EL (cell line): Measurements from ENCODE around the gene ZNF429.
"Not testable (repeated sequence)": the region's sequence is repeated elsewhere in the genome, so short reads cannot be mapped to it uniquely, and the experiment has no call there.

Experiments used
- DNase-seq: peaks from one replicate; pipeline ENCODE4 v3.0.0-alpha.2; 2016

The ZNF429 gene

DNA sequence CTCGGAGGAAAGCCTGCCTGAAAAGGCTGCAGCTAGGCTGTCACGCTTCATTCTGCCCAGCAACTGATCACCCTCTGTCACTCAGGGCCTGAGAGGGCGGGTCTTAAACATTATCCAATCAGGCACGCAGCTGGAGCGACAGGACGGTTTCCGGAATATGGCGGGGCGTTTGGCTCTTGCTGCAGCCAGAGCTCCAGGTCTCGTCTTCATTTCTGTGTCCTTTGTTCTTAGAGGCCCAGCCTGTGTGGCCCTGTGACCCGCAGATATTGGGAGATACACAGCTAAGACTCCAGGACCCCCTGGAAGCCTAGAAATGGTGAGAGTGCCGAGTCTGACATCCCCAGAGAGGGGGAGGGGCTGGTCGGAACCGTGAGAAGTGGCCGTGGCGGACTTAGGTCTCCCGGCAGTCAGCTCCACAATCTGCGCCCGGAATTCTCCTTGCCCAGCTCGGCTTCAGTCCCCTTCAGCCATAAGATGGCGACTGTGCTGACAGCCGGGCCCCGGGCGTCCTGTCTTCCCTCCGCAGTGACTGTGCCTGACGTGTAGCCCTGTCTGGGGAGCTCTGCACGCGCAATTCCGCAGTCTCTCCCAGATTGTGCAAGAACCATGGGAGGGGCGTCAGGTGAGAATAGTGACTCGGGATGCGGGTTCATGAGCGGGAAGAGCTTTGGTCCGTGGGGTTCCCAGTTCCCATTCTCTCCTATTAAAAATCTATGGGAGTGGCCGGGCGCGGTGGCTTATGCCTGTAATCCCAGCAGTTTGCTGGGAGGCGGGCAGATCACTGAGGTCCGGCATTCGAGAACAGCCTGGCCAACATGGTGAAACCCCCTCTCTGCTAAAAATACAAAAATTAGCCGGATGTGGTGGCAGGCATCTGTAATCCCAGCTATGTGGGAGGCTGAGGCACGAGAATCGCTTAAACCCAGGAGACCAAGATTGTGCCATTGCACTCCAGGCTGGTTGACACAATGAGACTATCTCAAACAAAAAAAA is at the start of gene ZNF429:
Gene ZNF429 (plus strand): TSS at position 144 of the 993 bp plus-strand sequence. CDS start 170 bp downstream, at position 314.
- peak; percentile 95 for DNase-seq

DNA sequence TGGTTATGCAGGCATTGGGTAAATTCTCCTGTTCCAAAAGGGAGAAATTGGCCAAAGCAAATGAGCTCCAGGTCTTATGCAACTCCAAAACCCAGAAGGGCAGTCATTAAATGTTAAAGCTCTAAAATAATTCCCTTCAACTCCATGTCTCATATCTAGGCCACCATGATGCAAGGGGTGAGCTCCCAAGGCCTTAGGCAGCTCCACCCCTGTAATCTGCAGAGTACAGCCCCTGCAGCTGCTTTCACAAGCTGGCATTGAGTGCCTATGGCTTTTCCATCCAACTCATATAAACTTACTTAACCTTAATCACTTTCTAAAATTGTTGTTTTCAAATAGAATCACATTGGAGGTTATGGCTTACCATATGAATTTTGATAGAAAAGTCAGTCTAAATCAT is 44.7 kb upstream of the ZNF429 start:
- DNase-seq: no peak

DNA sequence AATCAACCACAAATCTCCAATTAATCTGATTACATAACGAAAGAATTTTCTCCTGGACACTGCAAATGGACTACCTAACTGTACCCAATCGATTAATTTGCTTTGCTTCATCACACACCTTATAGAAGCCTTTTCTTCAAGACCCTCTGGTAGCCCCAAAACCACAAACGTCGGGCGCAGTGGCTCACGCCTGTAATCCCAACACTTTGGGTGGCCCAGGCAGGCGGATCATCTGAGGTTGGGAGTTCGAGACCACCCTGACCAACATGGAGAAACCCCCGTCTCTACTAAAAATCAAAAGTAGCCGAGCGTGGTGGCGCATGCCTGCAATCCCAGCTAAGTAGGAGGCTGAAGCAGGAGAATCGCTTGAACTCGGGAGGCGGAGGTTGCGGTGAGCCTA is 42.9 kb upstream of the ZNF429 start:
- DNase-seq: no peak

DNA sequence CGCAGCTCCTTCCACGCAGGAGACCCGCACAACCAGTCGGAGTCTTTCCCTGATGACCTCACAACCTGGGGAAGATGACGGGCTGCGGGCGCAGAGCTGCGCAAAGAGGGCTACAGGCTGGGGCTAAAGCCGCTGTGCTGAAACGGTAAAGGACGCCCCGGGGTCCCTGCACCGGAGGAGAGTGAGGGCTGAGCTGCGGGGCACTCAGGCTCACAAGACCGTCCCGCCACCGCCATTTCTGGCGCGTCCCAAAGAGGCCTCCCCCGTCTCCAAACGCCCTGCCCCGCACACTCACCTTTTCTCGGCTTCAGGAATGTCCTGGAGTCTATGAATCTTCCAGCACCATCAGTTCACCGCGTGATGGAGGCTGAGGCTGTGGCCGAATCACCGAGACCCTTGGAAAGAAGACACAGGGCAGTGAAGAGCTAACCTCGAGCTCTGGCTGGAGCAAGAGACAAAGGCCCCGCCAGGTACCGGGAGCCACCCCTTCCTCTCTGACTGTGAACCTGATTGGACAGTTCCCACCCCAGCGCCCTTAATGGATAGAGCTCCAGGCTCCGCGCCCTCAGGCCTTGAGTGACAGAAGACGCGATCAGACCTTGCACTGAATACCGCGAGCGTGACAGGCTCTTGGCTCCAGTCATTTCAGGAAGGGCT is 41.8 kb upstream of the ZNF429 start:
- peak; percentile 35 for DNase-seq

- DNase-seq: no peak
Observed at GRCh38 chr19:21466627-21467026, 38.8 kb upstream of the ZNF429 start.

- no peak for DNase-seq
Observed at GRCh38 chr19:21468791-21469190, 36.6 kb upstream of the ZNF429 start.

DNA sequence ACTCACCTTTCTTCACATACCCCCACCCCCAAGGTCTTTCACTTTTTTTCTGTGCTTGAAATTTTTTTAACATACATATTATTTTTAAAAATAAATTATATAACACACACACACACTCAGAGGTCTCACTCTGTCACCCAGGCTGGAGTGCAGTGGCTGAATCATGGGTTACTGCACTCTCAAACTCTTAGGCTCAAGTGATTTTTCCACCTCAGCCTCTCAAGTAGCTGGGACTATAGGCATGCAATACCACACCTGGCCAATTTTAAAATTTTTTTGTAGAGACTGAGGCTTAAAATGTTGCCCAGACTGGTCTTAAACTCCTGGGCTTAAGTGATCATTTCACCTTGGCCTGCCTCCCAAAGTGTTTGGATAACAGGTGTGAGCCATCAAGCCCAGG is 32.9 kb upstream of the ZNF429 start:
- no peak for DNase-seq

DNA sequence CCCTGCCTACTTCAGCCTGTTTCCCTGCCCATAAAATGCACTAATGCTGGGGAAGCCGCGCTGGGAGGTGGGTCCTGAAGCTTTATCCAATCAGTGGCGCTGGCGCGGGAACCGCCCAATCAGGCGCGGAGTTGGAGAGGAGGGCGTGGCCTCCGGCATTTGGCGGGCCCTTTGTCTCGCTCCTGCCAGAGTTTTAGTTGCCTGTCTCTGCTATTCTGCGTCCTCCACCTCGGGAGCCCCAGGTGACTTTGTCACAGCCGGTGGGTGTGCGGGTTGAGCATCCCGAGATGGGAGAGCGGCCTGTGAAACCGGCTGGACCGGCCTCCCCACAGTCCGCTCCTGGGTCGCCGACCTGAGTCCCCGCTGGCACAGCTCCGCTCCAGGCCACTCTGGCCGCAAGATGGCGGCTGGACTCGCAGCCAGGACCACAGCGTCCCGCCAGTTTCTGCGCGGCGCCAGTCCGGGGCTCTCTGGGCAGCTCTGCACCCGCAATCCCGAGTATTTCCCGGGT is 30.7 kb upstream of the ZNF429 start:
- peak; percentile 60 for DNase-seq

DNA sequence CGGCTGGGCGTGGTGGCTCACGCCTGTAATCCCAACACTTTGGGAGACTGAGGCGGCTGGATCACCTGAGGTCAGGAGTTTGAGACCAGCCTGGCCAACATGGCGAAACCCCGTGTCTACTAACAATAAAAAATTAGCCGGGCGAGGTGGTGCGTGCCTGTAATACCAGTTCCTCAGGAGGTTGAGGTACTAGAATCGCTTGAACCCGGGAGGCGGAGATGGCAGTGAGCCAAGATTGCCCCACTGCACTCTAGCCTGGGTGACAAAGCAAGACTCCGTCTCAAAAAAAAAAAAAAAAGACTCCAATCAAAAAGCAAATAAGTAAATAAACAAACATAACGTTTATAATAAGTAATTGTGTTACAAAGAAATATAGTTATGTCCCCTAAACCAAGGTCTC is 23.0 kb upstream of the ZNF429 start:
- DNase-seq: not testable (repeated sequence)

GRCh38 chr19:21482863-21483276 is 22.5 kb upstream of the ZNF429 start:
- peak; percentile 7 for DNase-seq

- DNase-seq: no peak
Observed at GRCh38 chr19:21483589-21484170, 21.7 kb upstream of the ZNF429 start.

- DNase-seq: no peak
Observed at GRCh38 chr19:21484631-21485030, 20.8 kb upstream of the ZNF429 start.

- no peak for DNase-seq
Observed at GRCh38 chr19:21485926-21486325, 19.5 kb upstream of the ZNF429 start.

- DNase-seq: no peak
Observed at GRCh38 chr19:21487969-21488368, 17.4 kb upstream of the ZNF429 start.

- no peak for DNase-seq
Observed at GRCh38 chr19:21491146-21491545, 14.3 kb upstream of the ZNF429 start.

DNA sequence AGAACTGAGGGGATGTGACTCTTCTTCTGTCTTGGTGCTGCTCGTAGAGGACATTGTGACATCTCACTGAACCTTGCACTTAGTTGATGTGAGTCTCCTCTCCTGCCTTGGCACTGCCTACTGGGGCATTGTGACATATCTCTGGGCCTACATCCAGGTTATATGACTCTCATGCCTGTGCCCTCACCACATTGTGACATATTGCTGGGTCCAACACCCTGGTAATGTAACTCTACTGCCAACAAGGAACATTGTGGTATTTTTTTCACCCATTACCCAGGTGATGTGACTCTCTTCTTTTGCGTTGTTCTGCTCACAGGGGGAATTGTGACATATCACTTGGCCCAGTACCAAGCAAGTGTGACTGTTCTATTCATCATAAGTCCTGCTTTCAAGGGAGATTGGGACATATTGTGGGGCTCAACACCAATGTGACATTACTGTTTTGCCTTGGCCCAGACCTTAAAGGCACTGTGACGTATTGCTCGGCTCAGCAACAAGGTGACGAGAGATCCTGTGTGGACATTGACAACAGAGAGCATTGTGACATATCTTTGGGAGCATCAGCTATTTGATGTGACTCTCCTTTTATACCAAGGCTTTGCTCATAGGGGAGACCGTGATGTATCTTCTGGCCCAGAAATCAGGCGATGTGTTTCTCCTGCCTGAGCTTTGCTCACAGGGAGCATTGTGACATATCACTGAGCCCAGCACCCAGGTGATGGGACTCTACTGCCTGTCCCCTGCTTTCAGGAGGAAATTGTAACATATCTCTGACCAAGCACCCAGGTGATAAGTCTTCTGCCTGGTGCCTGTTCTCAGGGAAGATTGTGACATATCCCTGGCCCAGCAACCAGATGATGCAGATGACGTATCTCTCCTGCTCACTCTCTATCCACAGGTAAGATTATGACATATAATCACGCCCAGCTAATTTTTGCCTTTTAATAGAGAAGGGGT is 12.2 kb upstream of the ZNF429 start:
- no peak for DNase-seq

GRCh38 chr19:21496876-21497275 is 8.5 kb upstream of the ZNF429 start:
- DNase-seq: no peak

- DNase-seq: peak; percentile 37
Observed at GRCh38 chr19:21498651-21499050, 6.8 kb upstream of the ZNF429 start.

DNA sequence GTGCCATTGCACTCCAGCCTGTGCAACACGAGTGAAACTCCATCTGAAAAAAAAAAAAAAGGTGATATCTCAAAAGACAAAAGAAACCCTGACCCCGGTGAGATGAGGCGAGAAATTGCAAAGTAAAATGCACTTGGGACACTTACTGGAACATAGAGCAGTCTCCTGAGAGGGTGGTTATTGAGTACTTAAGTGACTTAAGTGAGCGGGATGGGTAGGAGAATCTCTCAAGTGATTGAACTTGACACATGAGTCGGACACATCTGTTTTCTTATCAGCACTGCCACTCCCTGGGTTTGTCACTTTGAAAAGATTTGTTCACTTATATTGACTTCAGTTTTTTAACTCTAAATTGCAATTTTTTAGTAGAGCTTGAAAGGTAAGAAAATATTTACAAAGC is 2.8 kb downstream of the ZNF429 start:
- no peak for DNase-seq

- not testable (repeated sequence) for DNase-seq
Observed at GRCh38 chr19:21511058-21511457, 5.7 kb downstream of the ZNF429 start.

GRCh38 chr19:21512609-21513008 is 7.2 kb downstream of the ZNF429 start:
- not testable (repeated sequence) for DNase-seq

- DNase-seq: no peak
Observed at GRCh38 chr19:21513651-21514050, 8.2 kb downstream of the ZNF429 start.
